OCI-LY1 (cell line): ENCODE measurements around the gene PDAP1.
"Not testable (repeated sequence)": the region's sequence is repeated elsewhere in the genome, so short reads cannot be mapped to it uniquely, and the experiment has no call there.

Experiments used
- H2AFZ ChIP-seq: fragments of 200-600 bp; sonication (generic), shearing (Covaris generic); 2 replicates; pipeline ENCODE4 v1.6.0; 2014; ENCODE audit warnings: antibody characterized with exemption, mild to moderate bottlenecking, low read length
- H3F3A ChIP-seq: fragments of 200-600 bp; sonication (generic), shearing (Covaris generic); 2 replicates; pipeline ENCODE4 v1.6.0; 2014; ENCODE audit warnings: mild to moderate bottlenecking, antibody characterized with exemption, low read length, moderate library complexity; ENCODE audit not compliant: insufficient read depth
- H3K27ac ChIP-seq: fragments of 200-600 bp; sonication (generic); 2 replicates; pipeline ENCODE4 v1.5.1; 2014; ENCODE audit warnings: low read length, mixed run types, mild to moderate bottlenecking, low read depth; ENCODE audit not compliant: poor library complexity, severe bottlenecking
- H3K27me3 ChIP-seq: fragments of 200-600 bp; sonication (generic); 2 replicates; pipeline ENCODE4 v1.6.0; 2014; ENCODE audit warnings: antibody characterized with exemption, mild to moderate bottlenecking, low read length, moderate library complexity; ENCODE audit not compliant: insufficient read depth
- H3K36me3 ChIP-seq: fragments of 200-600 bp; sonication (generic); 2 replicates; pipeline ENCODE4 v1.6.1; 2014; ENCODE audit warnings: mild to moderate bottlenecking, antibody characterized with exemption, low read length, moderate library complexity, mixed read lengths; ENCODE audit not compliant: insufficient read depth
- H3K4me1 ChIP-seq: fragments of 200-600 bp; sonication (generic); 2 replicates; pipeline ENCODE4 v1.5.1; 2014; ENCODE audit warnings: mild to moderate bottlenecking, low read length, moderate library complexity; ENCODE audit not compliant: insufficient read depth, severe bottlenecking
- H3K4me2 ChIP-seq: fragments of 200-600 bp; sonication (generic), shearing (Covaris generic); 2 replicates; pipeline ENCODE4 v1.6.1; 2014; ENCODE audit warnings: low read length
- H3K4me3 ChIP-seq: fragments of 200-600 bp; sonication (generic); 2 replicates; pipeline ENCODE4 v1.5.1; 2014; ENCODE audit warnings: low read length, low read depth, mild to moderate bottlenecking, mixed read lengths; ENCODE audit not compliant: poor library complexity, severe bottlenecking
- H3K79me2 ChIP-seq: fragments of 200-600 bp; shearing (Covaris generic); 2 replicates; pipeline ENCODE4 v1.6.1; 2016; ENCODE audit warnings: mixed run types, low read length, mixed read lengths; ENCODE audit not compliant: insufficient read depth
- H3K9ac ChIP-seq: fragments of 200-600 bp; sonication (generic), shearing (Covaris generic); 2 replicates; pipeline ENCODE4 v1.6.1; 2014; ENCODE audit warnings: mild to moderate bottlenecking, low read length, mixed read lengths
- H3K9me2 ChIP-seq: fragments of 200-600 bp; sonication (generic), shearing (Covaris generic); 2 replicates; pipeline ENCODE4 v1.6.1; 2014; ENCODE audit warnings: low read depth, mild to moderate bottlenecking, low read length, mixed read lengths
- H3K9me3 ChIP-seq: fragments of 200-600 bp; shearing (Covaris generic); 2 replicates; pipeline ENCODE4 v1.6.1; 2014; ENCODE audit warnings: low read length, mixed read lengths
- H4K20me1 ChIP-seq: fragments of 200-600 bp; sonication (generic), shearing (Covaris generic); 2 replicates; pipeline ENCODE4 v1.6.0; 2016; ENCODE audit warnings: mild to moderate bottlenecking, low read length; ENCODE audit not compliant: insufficient read depth
- CTCF ChIP-seq: fragments of 200-600 bp; sonication (generic), shearing (Covaris generic); IDR thresholded peaks from 2 replicates; pipeline ENCODE4 v1.5.1; 2017; ENCODE audit warnings: mild to moderate bottlenecking, antibody characterized with exemption, low read length, moderate library complexity, mixed read lengths
- EZH2 ChIP-seq: fragments of 200-600 bp; sonication (generic), shearing (Covaris generic); IDR thresholded peaks from 2 replicates; pipeline ENCODE4 v1.8.0; 2017; ENCODE audit warnings: borderline replicate concordance, mixed run types, mild to moderate bottlenecking, antibody characterized with exemption, low read length, moderate library complexity, mixed read lengths

PDAP1 gene

GRCh38 chr7:99359465-99360154, 48.8 kb downstream of the PDAP1 start:
- TF ChIP-seq CTCF (no peak), EZH2 (no peak)
- 0 out of 2 replicates have a peak, but pooled peaks cover 5% of the 10 kb centered on the region for H3F3A ChIP-seq
- H3K9me2 ChIP-seq = no peaks in the 10 kb centered on the region
- H3K4me3 ChIP-seq = no peak overlapping the region
- no peaks in the 10 kb centered on the region for H4K20me1 ChIP-seq
- H3K9me3 ChIP-seq = no peaks in the 10 kb centered on the region
- no peak overlapping the region for H3K9ac ChIP-seq
- no peak overlapping the region for H3K4me2 ChIP-seq
- H3K27ac ChIP-seq = no peak overlapping the region
- H2AFZ ChIP-seq = no peak overlapping the region
- H3K79me2 ChIP-seq = no peaks in the 10 kb centered on the region
- H3K27me3 ChIP-seq = no peaks in the 10 kb centered on the region
- H3K4me1 ChIP-seq = no peaks in the 10 kb centered on the region
- H3K36me3 ChIP-seq = peaks cover 84% of the 10 kb centered on the region

GRCh38 chr7:99358521-99358920, 49.9 kb downstream of the PDAP1 start:
- H3K9ac ChIP-seq, H2AFZ ChIP-seq, H3K27me3 ChIP-seq, H3F3A ChIP-seq, H3K4me2 ChIP-seq, H3K9me2 ChIP-seq, H3K27ac ChIP-seq, H3K79me2 ChIP-seq, H3K4me1 ChIP-seq, H3K4me3 ChIP-seq, H4K20me1 ChIP-seq, H3K9me3 ChIP-seq: not testable (repeated sequence)
- H3K36me3 ChIP-seq = peaks cover 85% of the 10 kb centered on the region

GRCh38 chr7:99357701-99358490, 50.5 kb downstream of the PDAP1 start:
- Histone ChIP-seq H2AFZ (no peak overlapping the region), H3K4me1 (no peaks in the 10 kb centered on the region), H3K79me2 (no peaks in the 10 kb centered on the region), H3K9ac (no peak overlapping the region), H3K4me3 (no peak overlapping the region), H3F3A (0 out of 2 replicates have a peak, but pooled peaks cover 5% of the 10 kb centered on the region), H3K4me2 (no peak overlapping the region), H3K27ac (no peak overlapping the region), H3K36me3 (peaks cover 80% of the 10 kb centered on the region), H3K9me3 (no peaks in the 10 kb centered on the region), H4K20me1 (no peaks in the 10 kb centered on the region), H3K9me2 (no peaks in the 10 kb centered on the region), H3K27me3 (no peaks in the 10 kb centered on the region)
- TF ChIP-seq CTCF (no peak), EZH2 (no peak)
